IPS-NIHi7 (cell line): Measurements from ENCODE around the gene CDR2L.
"Not testable (repeated sequence)": the region's sequence is repeated elsewhere in the genome, so short reads cannot be mapped to it uniquely, and the experiment has no call there.

Source experiments
- DNase-seq: peaks from one replicate; pipeline ENCODE4 v3.0.0; 2012; ENCODE audit warnings: mixed read lengths; ENCODE audit errors: extremely low spot score

The CDR2L gene

DNA sequence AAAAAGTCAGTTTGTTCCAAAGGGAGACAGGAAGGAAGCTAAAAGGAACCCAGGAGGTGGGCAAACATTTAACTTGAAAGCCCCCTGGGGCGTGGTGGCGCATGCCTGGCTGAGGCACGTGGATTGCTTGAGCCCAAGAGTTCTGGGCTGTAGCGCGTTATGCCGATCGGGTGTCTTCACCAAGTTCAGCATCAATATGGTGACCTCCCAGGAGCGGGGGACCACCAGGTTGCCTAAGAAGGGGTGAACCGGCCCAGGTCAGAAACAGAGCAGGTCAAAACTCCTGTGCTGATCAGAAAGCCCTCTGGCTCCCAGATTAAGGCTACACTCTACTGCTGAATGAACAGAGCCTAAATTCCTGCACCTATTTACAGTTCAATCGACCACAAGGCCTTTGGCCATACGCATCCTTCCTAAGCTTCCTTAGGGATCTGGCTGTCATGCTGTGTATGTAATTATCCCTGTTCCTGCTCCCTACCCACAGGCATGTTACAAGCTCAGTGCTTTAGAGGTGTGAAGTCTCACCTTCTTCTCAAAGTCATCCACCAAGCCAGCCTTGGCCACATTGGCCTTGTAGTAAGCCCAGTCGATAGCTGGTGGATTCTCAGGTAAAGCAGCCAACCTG, 54.3 kb downstream of the CDR2L start:
- no peak for DNase-seq

DNA sequence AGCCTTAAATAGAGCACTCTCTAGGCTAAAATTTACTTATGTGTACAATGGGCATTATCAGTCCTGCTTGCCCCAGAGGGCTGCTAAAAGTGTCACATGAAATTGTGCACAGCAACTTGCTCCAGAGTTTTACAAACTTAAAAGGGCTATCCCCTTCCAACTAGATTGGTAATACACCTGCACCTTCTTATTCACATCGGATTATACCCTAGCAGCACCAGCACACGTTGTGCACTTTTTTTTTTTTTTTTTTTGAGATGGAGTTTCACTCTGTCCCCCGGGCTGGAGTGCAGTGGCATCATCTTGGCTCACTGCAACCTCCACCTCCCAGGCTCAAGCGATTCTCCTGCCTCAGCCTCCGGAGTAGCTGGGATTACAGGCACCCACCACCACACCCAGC, 56.4 kb downstream of the CDR2L start:
- DNase-seq, result not testable (repeated sequence)

DNA sequence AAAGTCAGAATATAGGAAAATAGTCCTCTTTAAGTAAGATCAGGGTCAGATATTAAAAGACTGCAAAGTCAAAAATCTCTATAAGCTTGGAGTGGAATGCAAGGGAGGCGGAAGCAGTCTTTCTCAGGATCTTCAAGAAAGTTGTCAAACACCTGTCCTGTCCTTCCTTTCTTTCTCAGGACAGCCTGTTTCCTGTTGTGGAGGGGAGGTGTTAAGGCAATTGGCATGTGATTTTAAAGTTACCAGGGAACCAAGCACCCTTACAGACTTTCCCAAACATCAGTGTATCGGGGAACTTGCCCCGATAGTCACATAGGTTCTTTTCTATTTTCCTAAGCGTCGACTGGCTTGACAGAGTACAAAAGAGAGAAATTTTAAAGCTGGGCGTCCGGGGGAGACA, 57.3 kb downstream of the CDR2L start:
- DNase-seq, result no peak

GRCh38 chr17:75045946-75046406, 58.5 kb downstream of the CDR2L start:
- DNase-seq, result not testable (repeated sequence)

DNA sequence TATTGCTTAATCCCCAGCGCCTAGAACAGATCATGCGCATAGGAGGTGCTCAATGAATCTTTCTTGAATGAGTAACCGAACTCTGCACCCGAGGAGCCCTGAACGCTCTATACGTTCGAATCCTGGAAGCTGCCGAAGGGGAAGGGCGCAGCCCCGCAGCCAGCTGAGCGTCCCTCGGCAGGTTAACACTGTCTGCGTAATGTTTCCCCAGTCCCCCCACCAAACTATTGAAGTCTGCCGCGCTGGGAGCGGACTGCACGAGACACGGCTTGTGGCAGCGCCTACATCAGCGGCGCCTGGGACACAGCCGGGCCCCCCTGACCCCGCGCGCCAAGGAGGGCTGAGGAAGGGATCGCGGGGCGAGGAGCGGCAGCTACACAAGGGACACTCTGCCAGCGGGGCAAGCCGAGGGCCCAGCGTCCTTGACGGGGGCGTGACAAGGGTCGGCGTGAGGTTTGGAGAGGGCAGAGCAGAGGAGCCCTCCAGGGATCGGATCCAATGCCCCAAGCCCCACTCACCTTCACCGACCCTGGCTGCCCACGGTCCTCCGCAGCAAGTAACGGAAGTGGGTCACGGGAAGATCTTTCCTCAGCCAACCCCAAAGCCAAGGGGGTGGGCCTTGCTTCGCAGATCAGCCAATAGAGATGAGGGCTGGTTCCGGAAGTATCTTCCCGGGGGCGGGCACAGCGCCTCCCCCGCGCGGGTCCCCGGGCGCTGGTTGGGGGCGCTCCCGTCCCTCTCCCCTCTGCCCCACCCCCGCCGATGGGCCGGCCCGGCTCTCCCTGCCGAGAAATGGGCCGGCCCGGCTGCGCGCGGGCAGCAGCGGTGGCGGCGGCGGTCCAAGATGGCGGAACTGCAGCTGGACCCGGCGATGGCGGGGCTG, 59.2 kb downstream of the CDR2L start, which contains the start of the genes ATP5PD and KCTD2:
Gene ATP5PD, minus strand, starts transcription at position 563 of the 883 bp plus-strand sequence. CDS start 4,319 bp downstream, outside the sequence.
Gene KCTD2, plus strand, starts transcription at position 819 of the 883 bp plus-strand sequence. Its CDS starts 26 bp downstream, at position 845.
- DNase-seq, result peak; percentile 96

- DNase-seq, result peak; percentile 16
Observed at GRCh38 chr17:75047398-75048098, 60.1 kb downstream of the CDR2L start.

DNA sequence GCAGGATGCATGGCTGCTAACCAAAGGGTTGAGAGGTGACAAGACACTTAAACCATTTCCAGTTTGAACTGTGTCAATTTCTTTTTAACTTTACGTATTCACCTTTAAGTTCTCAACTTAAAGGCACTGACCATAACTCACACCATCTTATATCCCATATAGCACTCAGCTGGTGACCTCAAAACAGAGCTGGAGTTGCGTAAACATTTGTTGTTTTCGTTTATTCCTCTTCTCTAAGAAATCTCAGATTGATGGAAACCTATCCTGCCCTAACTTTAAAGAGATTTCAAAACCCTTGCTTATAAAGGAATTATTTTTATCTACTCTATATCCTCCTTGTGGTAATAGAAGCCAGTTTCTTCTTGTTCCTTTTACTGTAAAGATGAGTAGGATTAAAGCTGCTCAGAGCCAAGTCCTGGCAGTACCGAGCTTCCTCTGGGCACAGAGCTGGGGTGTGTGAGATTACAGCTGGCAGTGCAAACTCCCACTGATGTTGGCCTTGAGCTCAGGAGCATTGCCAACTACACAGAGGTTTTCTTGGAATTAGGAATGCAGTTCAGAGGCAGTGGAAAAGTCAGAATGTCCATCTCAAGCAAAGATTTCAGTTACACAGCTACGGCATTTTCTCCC, 60.9 kb downstream of the CDR2L start:
- DNase-seq, result no peak

- no peak for DNase-seq
Observed at GRCh38 chr17:75049057-75049456, 61.6 kb downstream of the CDR2L start.

- DNase-seq, result no peak
Observed at GRCh38 chr17:75049706-75050105, 62.3 kb downstream of the CDR2L start.

- DNase-seq, result no peak
Observed at GRCh38 chr17:75051941-75052340, 64.5 kb downstream of the CDR2L start.
